ENCODE measurements around the gene HRAS.

DNA sequence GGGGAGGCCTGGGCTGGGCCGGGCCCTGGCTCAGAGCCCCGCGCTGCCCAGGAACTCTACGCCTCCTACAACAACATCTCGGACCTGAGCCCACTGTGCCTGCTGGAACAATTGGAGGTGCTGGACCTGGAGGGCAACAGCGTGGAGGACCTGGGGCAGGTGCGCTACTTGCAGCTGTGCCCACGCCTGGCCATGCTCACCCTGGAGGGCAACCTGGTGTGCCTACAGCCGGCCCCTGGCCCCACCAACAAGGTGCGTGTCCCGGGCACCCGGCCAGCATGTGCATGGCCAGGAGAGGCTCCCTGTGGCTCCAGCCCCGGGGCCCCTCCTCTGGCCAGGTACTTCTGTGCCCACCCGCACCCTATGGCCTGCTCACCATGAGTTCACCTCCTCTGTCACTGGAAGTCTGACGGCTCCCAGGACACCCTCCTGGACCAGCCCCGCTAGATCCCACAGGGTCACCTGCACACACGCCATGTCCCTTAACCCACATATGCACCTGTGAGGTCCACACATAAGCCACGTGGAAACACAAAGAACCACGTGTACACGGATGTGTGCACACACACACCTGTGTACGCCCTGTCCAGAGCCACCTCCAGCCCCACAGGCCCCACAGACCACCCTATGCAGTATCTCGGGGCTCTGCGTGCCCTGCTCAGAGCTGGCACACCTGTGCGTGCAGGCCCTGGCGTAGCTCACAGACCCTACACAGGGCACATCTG, 14.8 kb upstream of the HRAS start:
- TF ChIP-seq ZFP36 (IDR thresholded peaks at IDR 0.05; ENCODE audit: borderline replicate concordance, partially characterized antibody) = no peak
- TF ChIP-seq, protein P1, sequence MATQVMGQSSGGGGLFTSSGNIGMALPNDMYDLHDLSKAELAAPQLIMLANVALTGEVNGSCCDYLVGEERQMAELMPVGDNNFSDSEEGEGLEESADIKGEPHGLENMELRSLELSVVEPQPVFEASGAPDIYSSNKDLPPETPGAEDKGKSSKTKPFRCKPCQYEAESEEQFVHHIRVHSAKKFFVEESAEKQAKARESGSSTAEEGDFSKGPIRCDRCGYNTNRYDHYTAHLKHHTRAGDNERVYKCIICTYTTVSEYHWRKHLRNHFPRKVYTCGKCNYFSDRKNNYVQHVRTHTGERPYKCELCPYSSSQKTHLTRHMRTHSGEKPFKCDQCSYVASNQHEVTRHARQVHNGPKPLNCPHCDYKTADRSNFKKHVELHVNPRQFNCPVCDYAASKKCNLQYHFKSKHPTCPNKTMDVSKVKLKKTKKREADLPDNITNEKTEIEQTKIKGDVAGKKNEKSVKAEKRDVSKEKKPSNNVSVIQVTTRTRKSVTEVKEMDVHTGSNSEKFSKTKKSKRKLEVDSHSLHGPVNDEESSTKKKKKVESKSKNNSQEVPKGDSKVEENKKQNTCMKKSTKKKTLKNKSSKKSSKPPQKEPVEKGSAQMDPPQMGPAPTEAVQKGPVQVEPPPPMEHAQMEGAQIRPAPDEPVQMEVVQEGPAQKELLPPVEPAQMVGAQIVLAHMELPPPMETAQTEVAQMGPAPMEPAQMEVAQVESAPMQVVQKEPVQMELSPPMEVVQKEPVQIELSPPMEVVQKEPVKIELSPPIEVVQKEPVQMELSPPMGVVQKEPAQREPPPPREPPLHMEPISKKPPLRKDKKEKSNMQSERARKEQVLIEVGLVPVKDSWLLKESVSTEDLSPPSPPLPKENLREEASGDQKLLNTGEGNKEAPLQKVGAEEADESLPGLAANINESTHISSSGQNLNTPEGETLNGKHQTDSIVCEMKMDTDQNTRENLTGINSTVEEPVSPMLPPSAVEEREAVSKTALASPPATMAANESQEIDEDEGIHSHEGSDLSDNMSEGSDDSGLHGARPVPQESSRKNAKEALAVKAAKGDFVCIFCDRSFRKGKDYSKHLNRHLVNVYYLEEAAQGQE (IDR thresholded peaks at IDR 0.05) = no peak
- TF ChIP-seq MYC (IDR thresholded peaks at IDR 0.05; ENCODE audit: borderline replicate concordance, low read length) = no peak
- TF ChIP-seq RFX5 (IDR thresholded peaks at IDR 0.05) = no peak
- TF ChIP-seq, protein P2, sequence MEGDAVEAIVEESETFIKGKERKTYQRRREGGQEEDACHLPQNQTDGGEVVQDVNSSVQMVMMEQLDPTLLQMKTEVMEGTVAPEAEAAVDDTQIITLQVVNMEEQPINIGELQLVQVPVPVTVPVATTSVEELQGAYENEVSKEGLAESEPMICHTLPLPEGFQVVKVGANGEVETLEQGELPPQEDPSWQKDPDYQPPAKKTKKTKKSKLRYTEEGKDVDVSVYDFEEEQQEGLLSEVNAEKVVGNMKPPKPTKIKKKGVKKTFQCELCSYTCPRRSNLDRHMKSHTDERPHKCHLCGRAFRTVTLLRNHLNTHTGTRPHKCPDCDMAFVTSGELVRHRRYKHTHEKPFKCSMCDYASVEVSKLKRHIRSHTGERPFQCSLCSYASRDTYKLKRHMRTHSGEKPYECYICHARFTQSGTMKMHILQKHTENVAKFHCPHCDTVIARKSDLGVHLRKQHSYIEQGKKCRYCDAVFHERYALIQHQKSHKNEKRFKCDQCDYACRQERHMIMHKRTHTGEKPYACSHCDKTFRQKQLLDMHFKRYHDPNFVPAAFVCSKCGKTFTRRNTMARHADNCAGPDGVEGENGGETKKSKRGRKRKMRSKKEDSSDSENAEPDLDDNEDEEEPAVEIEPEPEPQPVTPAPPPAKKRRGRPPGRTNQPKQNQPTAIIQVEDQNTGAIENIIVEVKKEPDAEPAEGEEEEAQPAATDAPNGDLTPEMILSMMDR (IDR thresholded peaks at IDR 0.05) = no peak
- TF ChIP-seq POLR2A (IDR thresholded peaks at IDR 0.05; ENCODE audit: low read length) = no peak
- no peak for TF ChIP-seq BHLHE40 (IDR thresholded peaks at IDR 0.05; ENCODE audit: low read depth, low read length)
- no peak for TF ChIP-seq PHF8 (IDR thresholded peaks at IDR 0.05; ENCODE audit: borderline replicate concordance, low read depth)
- TF ChIP-seq MAFK (IDR thresholded peaks at IDR 0.05; ENCODE audit: partially characterized antibody) = no peak

All from A549 (cell line).